OCI-LY3 (cell line): ENCODE data around the gene EPB41L4A.

Experiments used
- H2AFZ ChIP-seq: fragments of 200-600, 300-600 bp; shearing (Covaris generic); 2 replicates; pipeline ENCODE4 v1.6.0; 2014; ENCODE audit warnings: antibody characterized with exemption, low read depth, low read length
- H3K27ac ChIP-seq: fragments of 200-600, 300-600 bp; sonication (generic); 2 replicates; pipeline ENCODE4 v1.5.1; 2014; ENCODE audit warnings: mild to moderate bottlenecking, low read length, moderate library complexity, mixed read lengths
- H3K27me3 ChIP-seq: fragments of 200-600, 300-600 bp; sonication (generic); 2 replicates; pipeline ENCODE4 v1.6.1; 2014; ENCODE audit warnings: low read depth, low read length, mixed read lengths
- H3K36me3 ChIP-seq: fragments of 200-600, 300-600 bp; sonication (generic); replicated peaks from 2 replicates; pipeline ENCODE3; 2014; ENCODE audit warnings: low read depth, low read length, mixed read lengths
- H3K4me1 ChIP-seq: fragments of 300-600, 200-600 bp; sonication (generic); 2 replicates; pipeline ENCODE4 v1.6.1; 2014; ENCODE audit warnings: low read length, mixed read lengths
- H3K4me2 ChIP-seq: fragments of 200-600, 300-600 bp; sonication (generic); 2 replicates; pipeline ENCODE4 v1.6.1; 2014; ENCODE audit warnings: low read length, mixed read lengths
- H3K4me3 ChIP-seq: fragments of 300-600, 200-600 bp; sonication (generic); 2 replicates; pipeline ENCODE4 v1.5.1; 2014; ENCODE audit warnings: antibody characterized with exemption, mild to moderate bottlenecking, low read length, moderate library complexity
- H3K79me2 ChIP-seq: fragments of 300-600, 200-600 bp; shearing (Covaris generic); 2 replicates; pipeline ENCODE4 v1.6.1; 2014; ENCODE audit warnings: mild to moderate bottlenecking, low read length, mixed read lengths
- H3K9ac ChIP-seq: fragments of 300-600, 200-600 bp; shearing (Covaris generic); 2 replicates; pipeline ENCODE4 v1.6.0; 2014; ENCODE audit warnings: mild to moderate bottlenecking, low read length, moderate library complexity
- H3K9me3 ChIP-seq: fragments of 200-600, 300-600 bp; shearing (Covaris generic); 2 replicates; pipeline ENCODE4 v1.6.1; 2014; ENCODE audit warnings: low read length, mixed read lengths; ENCODE audit not compliant: insufficient read depth
- H4K20me1 ChIP-seq: fragments of 200-600, 300-600 bp; sonication (generic); 2 replicates; pipeline ENCODE4 v1.6.1; 2016; ENCODE audit warnings: low read length, mixed read lengths; ENCODE audit not compliant: insufficient read depth
- EZH2phosphoT487 ChIP-seq: fragments of 200-600 bp; shearing (Covaris generic); IDR thresholded peaks from 2 replicates; pipeline ENCODE4 v1.6.1; 2018; ENCODE audit warnings: antibody characterized with exemption, mixed run types, low read depth
- TF ChIP-seq, protein P1 (sequence below): fragments of 200-600, 300-600 bp; sonication (generic); IDR thresholded peaks from 2 replicates; pipeline ENCODE4 v1.5.1; 2014; ENCODE audit warnings: antibody characterized with exemption, low read length, low read depth

EPB41L4A gene

GRCh38 chr5:112119508-112119907, 299.6 kb downstream of the EPB41L4A start:
- Histone ChIP-seq H2AFZ (no peak overlapping the region), H3K79me2 (no peaks in the 10 kb centered on the region), H3K4me2 (peak overlapping the region; percentile 27; the same call in 1 of the 2 replicates), H3K27ac (no peak overlapping the region), H3K36me3 (no peaks in the 10 kb centered on the region), H3K9ac (no peak overlapping the region), H3K9me3 (no peaks in the 10 kb centered on the region), H3K27me3 (no peaks in the 10 kb centered on the region), H3K4me1 (peaks cover 31% of the 10 kb centered on the region), H3K4me3 (no peak overlapping the region), H4K20me1 (no peaks in the 10 kb centered on the region)
- TF ChIP-seq, protein P1, sequence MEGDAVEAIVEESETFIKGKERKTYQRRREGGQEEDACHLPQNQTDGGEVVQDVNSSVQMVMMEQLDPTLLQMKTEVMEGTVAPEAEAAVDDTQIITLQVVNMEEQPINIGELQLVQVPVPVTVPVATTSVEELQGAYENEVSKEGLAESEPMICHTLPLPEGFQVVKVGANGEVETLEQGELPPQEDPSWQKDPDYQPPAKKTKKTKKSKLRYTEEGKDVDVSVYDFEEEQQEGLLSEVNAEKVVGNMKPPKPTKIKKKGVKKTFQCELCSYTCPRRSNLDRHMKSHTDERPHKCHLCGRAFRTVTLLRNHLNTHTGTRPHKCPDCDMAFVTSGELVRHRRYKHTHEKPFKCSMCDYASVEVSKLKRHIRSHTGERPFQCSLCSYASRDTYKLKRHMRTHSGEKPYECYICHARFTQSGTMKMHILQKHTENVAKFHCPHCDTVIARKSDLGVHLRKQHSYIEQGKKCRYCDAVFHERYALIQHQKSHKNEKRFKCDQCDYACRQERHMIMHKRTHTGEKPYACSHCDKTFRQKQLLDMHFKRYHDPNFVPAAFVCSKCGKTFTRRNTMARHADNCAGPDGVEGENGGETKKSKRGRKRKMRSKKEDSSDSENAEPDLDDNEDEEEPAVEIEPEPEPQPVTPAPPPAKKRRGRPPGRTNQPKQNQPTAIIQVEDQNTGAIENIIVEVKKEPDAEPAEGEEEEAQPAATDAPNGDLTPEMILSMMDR, result no peak
- TF ChIP-seq EZH2phosphoT487, result no peak

- TF ChIP-seq, protein P1, result no peak
- TF ChIP-seq EZH2phosphoT487, result no peak
- H4K20me1 ChIP-seq, result no peaks in the 10 kb centered on the region
- H3K4me2 ChIP-seq, result no peak overlapping the region
- H3K79me2 ChIP-seq, result no peaks in the 10 kb centered on the region
- no peaks in the 10 kb centered on the region for H3K9me3 ChIP-seq
- H3K36me3 ChIP-seq, result no peaks in the 10 kb centered on the region
- H3K4me1 ChIP-seq, result peaks cover 23% of the 10 kb centered on the region
- H3K9ac ChIP-seq, result no peak overlapping the region
- H3K4me3 ChIP-seq, result no peak overlapping the region
- H3K27me3 ChIP-seq, result no peaks in the 10 kb centered on the region
- H2AFZ ChIP-seq, result no peak overlapping the region
- H3K27ac ChIP-seq, result no peak overlapping the region
Measured at GRCh38 chr5:112117551-112117950, 301.5 kb downstream of the EPB41L4A start.

DNA sequence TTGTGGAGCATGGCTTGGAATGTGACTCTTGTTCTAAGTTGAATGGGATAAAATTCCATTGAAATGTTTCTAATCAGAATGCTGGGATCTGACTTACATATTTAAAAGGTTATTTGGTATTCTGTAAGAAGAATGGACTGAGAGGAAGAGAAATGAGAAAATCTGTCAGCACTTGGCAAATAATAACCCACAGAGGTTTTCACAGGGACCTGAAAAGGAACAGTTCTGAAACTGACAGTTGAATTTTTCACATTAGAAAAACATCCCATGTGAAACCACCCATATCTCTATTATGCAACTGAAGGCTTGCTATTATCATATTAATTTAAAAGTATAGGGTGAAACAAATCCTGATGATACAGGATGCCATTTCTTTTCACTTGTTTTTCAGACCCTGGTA, 302.7 kb downstream of the EPB41L4A start:
- Histone ChIP-seq H3K9ac (no peak overlapping the region), H3K27ac (no peak overlapping the region), H3K4me3 (no peak overlapping the region), H3K9me3 (no peaks in the 10 kb centered on the region), H3K4me2 (no peak overlapping the region), H3K27me3 (no peaks in the 10 kb centered on the region), H2AFZ (no peak overlapping the region), H3K4me1 (peaks cover 23% of the 10 kb centered on the region), H4K20me1 (no peaks in the 10 kb centered on the region), H3K79me2 (no peaks in the 10 kb centered on the region), H3K36me3 (no peaks in the 10 kb centered on the region)
- TF ChIP-seq, protein P1, result no peak

GRCh38 chr5:112113565-112113964, 305.5 kb downstream of the EPB41L4A start:
- Histone ChIP-seq H3K4me1 (peaks cover 18% of the 10 kb centered on the region), H3K9ac (no peak overlapping the region), H3K36me3 (no peaks in the 10 kb centered on the region), H3K27me3 (no peaks in the 10 kb centered on the region), H3K79me2 (no peaks in the 10 kb centered on the region), H3K4me3 (no peak overlapping the region), H3K27ac (no peak overlapping the region), H3K4me2 (no peak overlapping the region), H3K9me3 (no peaks in the 10 kb centered on the region), H2AFZ (no peak overlapping the region), H4K20me1 (no peaks in the 10 kb centered on the region)
- TF ChIP-seq EZH2phosphoT487, result no peak
- TF ChIP-seq, protein P1, result no peak
